Transverse colon (tissue), 4 donors: ENCODE data around the gene ATPAF2.

Experiments used
- EP300 ChIP-seq: sonication (generic); formaldehyde crosslinking; IDR thresholded peaks from one replicate; pipeline ENCODE4 v1.6.1; 2017; ENCODE audit warnings: antibody characterized with exemption, low read depth
- POLR2A ChIP-seq: fragments of 450-650 bp; IDR thresholded peaks from one replicate; pipeline ENCODE4 v1.6.1; 2016; ENCODE audit warnings: antibody characterized with exemption, mild to moderate bottlenecking, moderate library complexity
- POLR2AphosphoS5 ChIP-seq, 3 donors: sonication (generic); formaldehyde crosslinking; IDR thresholded peaks; one replicate each; pipeline ENCODE4 v1.6.1; 2016; ENCODE audit warnings: antibody characterized with exemption in 3 of 3
- TF ChIP-seq, protein P1 (sequence below), 5 experiments: fragments of 200-600 bp in 3 of 5; fragments of 450-650 bp in 2 of 5; sonication (generic) in 3 of 5; IDR thresholded peaks; 1 replicate in 2 of 5; 2 replicates in 3 of 5; pipeline ENCODE4 v1.5.1; 2016 to 2017; ENCODE audit warnings: antibody characterized with exemption in 5 of 5, inconsistent platforms in 3 of 5, mild to moderate bottlenecking in 2 of 5, moderate library complexity in 1 of 5

DNA sequence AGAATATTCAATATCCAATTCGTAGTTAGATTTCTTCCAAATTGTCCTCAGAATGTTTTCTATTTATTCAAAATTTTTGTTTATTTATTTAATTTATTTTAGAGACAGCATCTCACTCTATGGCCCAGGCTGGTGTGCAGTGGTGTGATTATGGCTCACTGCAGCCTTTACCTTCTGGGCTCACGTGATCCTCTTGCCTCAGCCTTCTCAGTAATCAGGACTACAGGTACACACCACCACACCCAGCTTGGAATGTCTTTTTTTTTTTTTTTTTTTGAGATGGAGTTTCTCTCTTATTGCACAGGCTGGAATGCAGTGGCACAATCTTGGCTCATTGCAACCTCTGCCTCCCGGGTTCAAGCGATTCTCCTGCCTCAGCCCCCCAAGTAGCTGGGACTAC lies 45.3 kb upstream of the ATPAF2 start:
- TF ChIP-seq, protein P1, sequence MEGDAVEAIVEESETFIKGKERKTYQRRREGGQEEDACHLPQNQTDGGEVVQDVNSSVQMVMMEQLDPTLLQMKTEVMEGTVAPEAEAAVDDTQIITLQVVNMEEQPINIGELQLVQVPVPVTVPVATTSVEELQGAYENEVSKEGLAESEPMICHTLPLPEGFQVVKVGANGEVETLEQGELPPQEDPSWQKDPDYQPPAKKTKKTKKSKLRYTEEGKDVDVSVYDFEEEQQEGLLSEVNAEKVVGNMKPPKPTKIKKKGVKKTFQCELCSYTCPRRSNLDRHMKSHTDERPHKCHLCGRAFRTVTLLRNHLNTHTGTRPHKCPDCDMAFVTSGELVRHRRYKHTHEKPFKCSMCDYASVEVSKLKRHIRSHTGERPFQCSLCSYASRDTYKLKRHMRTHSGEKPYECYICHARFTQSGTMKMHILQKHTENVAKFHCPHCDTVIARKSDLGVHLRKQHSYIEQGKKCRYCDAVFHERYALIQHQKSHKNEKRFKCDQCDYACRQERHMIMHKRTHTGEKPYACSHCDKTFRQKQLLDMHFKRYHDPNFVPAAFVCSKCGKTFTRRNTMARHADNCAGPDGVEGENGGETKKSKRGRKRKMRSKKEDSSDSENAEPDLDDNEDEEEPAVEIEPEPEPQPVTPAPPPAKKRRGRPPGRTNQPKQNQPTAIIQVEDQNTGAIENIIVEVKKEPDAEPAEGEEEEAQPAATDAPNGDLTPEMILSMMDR (IDR thresholded peaks at IDR 0.05) = no peak
- TF ChIP-seq POLR2AphosphoS5 (IDR thresholded peaks at IDR 0.05) (no peak), POLR2A (no peak), EP300 (no peak)
